BLaER1 treated with 17β-estradiol and CSF1 and Interleukin-3, amounts not matched to agents 10 nM and 100 nM (cell line): Measurements from ENCODE around the gene TSKS.
A peak's percentile ranks its signal among the peaks of the same experiment; 100 is the strongest.

Experiments
- H3K27ac ChIP-seq, 11 experiments: shearing (Covaris generic); formaldehyde crosslinking; 2 replicates each; pipeline ENCODE4 v1.8.1; 2022
- H3K27me3 ChIP-seq, 11 experiments: shearing (Covaris generic); formaldehyde crosslinking; 2 replicates each; pipeline ENCODE4 v1.8.1; 2022
- H3K36me3 ChIP-seq, 11 experiments: shearing (Covaris generic); formaldehyde crosslinking; 2 replicates each; pipeline ENCODE4 v1.8.1; 2022
- H3K4me1 ChIP-seq, 10 experiments: shearing (Covaris generic); formaldehyde crosslinking; 2 replicates each; pipeline ENCODE4 v1.8.1; 2022
- H3K4me2 ChIP-seq, 11 experiments: shearing (Covaris generic); formaldehyde crosslinking; 2 replicates each; pipeline ENCODE4 v1.8.1; 2022
- H3K4me3 ChIP-seq, 10 experiments: shearing (Covaris generic); formaldehyde crosslinking; 2 replicates each; pipeline ENCODE4 v1.8.1; 2022
- H3K9ac ChIP-seq, 11 experiments: shearing (Covaris generic); formaldehyde crosslinking; 2 replicates each; pipeline ENCODE4 v1.8.1; 2022
- H3K9me3 ChIP-seq, 11 experiments: shearing (Covaris generic); formaldehyde crosslinking; replicated peaks in 1 of 11; 2 replicates each; pipeline ENCODE4 v1.8.1; 2022
- H4K20me1 ChIP-seq, 11 experiments: shearing (Covaris generic); formaldehyde crosslinking; 2 replicates each; pipeline ENCODE4 v1.8.1; 2022
- Cebpa-rat ChIP-seq, 11 experiments: shearing (Covaris generic); IDR thresholded peaks; 2 replicates each; pipeline ENCODE4 v1.8.1; 2022

Gene TSKS

GRCh38 chr19:49752701-49753100, 10.4 kb downstream of the TSKS start:
- Histone ChIP-seq H3K9me3 (peaks cover 16 to 40% (median 34%) of the 10 kb centered on the region in 11 experiments), H3K9ac (no peak overlapping the region), H3K27ac (no peak overlapping the region), H3K36me3 (no peaks in the 10 kb centered on the region), H3K27me3 (no peaks in the 10 kb centered on the region), H4K20me1 (no peaks in the 10 kb centered on the region), H3K4me3 (no peak overlapping the region), H3K4me2 (no peak overlapping the region), H3K4me1 (0 out of 20 replicates have a peak, but pooled peaks cover 0 to 4% (median 0%) of the 10 kb centered on the region in 10 experiments)
- TF ChIP-seq Cebpa-rat (IDR thresholded peaks at IDR 0.05) = no peak

- Histone ChIP-seq H3K27ac (no peak overlapping the region), H3K4me3 (no peak overlapping the region), H3K4me2 (no peak overlapping the region), H3K27me3 (no peaks in the 10 kb centered on the region), H3K36me3 (no peaks in the 10 kb centered on the region), H3K9me3 (peaks cover 9 to 44% (median 35%) of the 10 kb centered on the region in 11 experiments; a peak in 21 of 22 replicates), H4K20me1 (no peaks in the 10 kb centered on the region), H3K9ac (no peak overlapping the region), H3K4me1 (no peaks in the 10 kb centered on the region)
- no peak for TF ChIP-seq Cebpa-rat (IDR thresholded peaks at IDR 0.05)
Observed at GRCh38 chr19:49749771-49750170, 13.3 kb downstream of the TSKS start.

GRCh38 chr19:49749055-49749716, 13.9 kb downstream of the TSKS start:
- TF ChIP-seq Cebpa-rat (IDR thresholded peaks at IDR 0.05) = no peak
- H3K4me1 ChIP-seq = no peaks in the 10 kb centered on the region
- H3K9me3 ChIP-seq = peaks cover 9 to 48% (median 31%) of the 10 kb centered on the region in 11 experiments; a peak in 20 of 22 replicates
- no peak overlapping the region for H3K27ac ChIP-seq
- H3K4me2 ChIP-seq = no peak overlapping the region
- no peaks in the 10 kb centered on the region for H3K36me3 ChIP-seq
- H3K9ac ChIP-seq = no peak overlapping the region
- H3K4me3 ChIP-seq = no peak overlapping the region
- no peaks in the 10 kb centered on the region for H4K20me1 ChIP-seq
- no peaks in the 10 kb centered on the region for H3K27me3 ChIP-seq

GRCh38 chr19:49746206-49746958, 16.7 kb downstream of the TSKS start:
- H3K4me3 ChIP-seq = no peak overlapping the region
- peaks cover 7 to 35% (median 18%) of the 10 kb centered on the region in 11 experiments; a peak in 19 of 22 replicates for H3K9me3 ChIP-seq
- no peaks in the 10 kb centered on the region for H3K36me3 ChIP-seq
- H3K27ac ChIP-seq = no peak overlapping the region
- H3K9ac ChIP-seq = no peak overlapping the region
- H3K4me1 ChIP-seq = peaks cover 0 to 7% (median 1%) of the 10 kb centered on the region in 10 experiments; a peak in 10 of 20 replicates
- no peaks in the 10 kb centered on the region for H3K27me3 ChIP-seq
- H3K4me2 ChIP-seq = no peak overlapping the region
- TF ChIP-seq Cebpa-rat (IDR thresholded peaks at IDR 0.05) = no peak
- H4K20me1 ChIP-seq = no peaks in the 10 kb centered on the region

- Histone ChIP-seq H3K9ac (no peak overlapping the region), H3K4me1 (peaks cover 0 to 17% (median 4%) of the 10 kb centered on the region in 10 experiments; a peak in 11 of 20 replicates), H3K4me2 (no peak overlapping the region), H3K27me3 (no peaks in the 10 kb centered on the region), H3K9me3 (peaks cover 7 to 35% (median 18%) of the 10 kb centered on the region in 11 experiments; a peak in 19 of 22 replicates), H4K20me1 (no peaks in the 10 kb centered on the region), H3K36me3 (no peaks in the 10 kb centered on the region), H3K27ac (no peak overlapping the region), H3K4me3 (no peak overlapping the region)
- TF ChIP-seq Cebpa-rat (IDR thresholded peaks at IDR 0.05) = no peak
Observed at GRCh38 chr19:49744946-49745381, 18.1 kb downstream of the TSKS start.

GRCh38 chr19:49741210-49741844, 21.8 kb downstream of the TSKS start:
- Histone ChIP-seq H3K4me3 (no peak overlapping the region), H3K27me3 (no peaks in the 10 kb centered on the region), H3K4me1 (peaks cover 0 to 17% (median 4%) of the 10 kb centered on the region in 10 experiments; a peak in 11 of 20 replicates), H3K4me2 (peak overlapping the region in 7 of 11 experiments; percentile 10 to 51 (median 26); a peak in 10 of 22 replicates), H3K27ac (peak overlapping the region in 4 of 11 experiments; percentile 20 to 56 (median 42); a peak in 8 of 22 replicates), H4K20me1 (no peaks in the 10 kb centered on the region), H3K9ac (no peak overlapping the region), H3K9me3 (peaks cover 4 to 25% (median 12%) of the 10 kb centered on the region in 11 experiments; a peak in 18 of 22 replicates), H3K36me3 (no peaks in the 10 kb centered on the region)
- peak in 6 of 11 experiments; percentile 12 to 51 (median 37); a peak in 5 of 22 replicates for TF ChIP-seq Cebpa-rat (IDR thresholded peaks at IDR 0.05)

- H3K9me3 ChIP-seq = peaks cover 0 to 11% (median under 1%) of the 10 kb centered on the region in 11 experiments; a peak in 8 of 22 replicates
- H3K4me2 ChIP-seq = no peak overlapping the region
- no peak overlapping the region for H3K4me3 ChIP-seq
- no peak for TF ChIP-seq Cebpa-rat (IDR thresholded peaks at IDR 0.05)
- H3K36me3 ChIP-seq = no peaks in the 10 kb centered on the region
- H3K27ac ChIP-seq = no peak overlapping the region
- peaks cover 0 to 17% (median 4%) of the 10 kb centered on the region in 10 experiments; a peak in 11 of 20 replicates for H3K4me1 ChIP-seq
- H3K9ac ChIP-seq = no peak overlapping the region
- H3K27me3 ChIP-seq = no peaks in the 10 kb centered on the region
- no peaks in the 10 kb centered on the region for H4K20me1 ChIP-seq
Observed at GRCh38 chr19:49739933-49740332, 23.2 kb downstream of the TSKS start.

- no peak for TF ChIP-seq Cebpa-rat (IDR thresholded peaks at IDR 0.05)
Observed at GRCh38 chr19:49739098-49739497, 24.0 kb downstream of the TSKS start.

GRCh38 chr19:49738268-49738667, 24.8 kb downstream of the TSKS start:
- H3K27me3 ChIP-seq = no peaks in the 10 kb centered on the region

More at GRCh38 chr19:49739098-49739497, 24.0 kb downstream of the TSKS start:
- H3K27me3 ChIP-seq = no peaks in the 10 kb centered on the region
- H3K4me1 ChIP-seq = peaks cover 0 to 17% (median 4%) of the 10 kb centered on the region in 10 experiments; a peak in 11 of 20 replicates
- no peak overlapping the region for H3K4me2 ChIP-seq
- peaks cover 0 to 4% (median 0%) of the 10 kb centered on the region in 11 experiments; a peak in 1 of 22 replicates for H3K9me3 ChIP-seq
- H3K27ac ChIP-seq = no peak overlapping the region
- H3K36me3 ChIP-seq = no peaks in the 10 kb centered on the region
- no peaks in the 10 kb centered on the region for H4K20me1 ChIP-seq
- no peak overlapping the region for H3K9ac ChIP-seq
- no peak overlapping the region for H3K4me3 ChIP-seq

More at GRCh38 chr19:49738268-49738667, 24.8 kb downstream of the TSKS start:
- Histone ChIP-seq H3K9me3 (0 out of 22 replicates have a peak, but pooled peaks cover 0 to 3% (median 0%) of the 10 kb centered on the region in 11 experiments), H3K4me3 (no peak overlapping the region), H3K4me1 (peaks cover 0 to 17% (median 4%) of the 10 kb centered on the region in 10 experiments; a peak in 11 of 20 replicates), H3K27ac (no peak overlapping the region), H4K20me1 (no peaks in the 10 kb centered on the region), H3K4me2 (no peak overlapping the region), H3K36me3 (no peaks in the 10 kb centered on the region), H3K9ac (no peak overlapping the region; a peak in 1 of 22 replicates)
- no peak for TF ChIP-seq Cebpa-rat (IDR thresholded peaks at IDR 0.05)
